Peyer's patch (tissue), 4 donors: ENCODE data around the gene RTP5. TPM values are rescaled to one million over a fixed set of nuclear protein-coding genes. Genes with fewer than 3 reads are reported as not detected.

Experiments used
- DNase-seq, 3 donors: peaks; one replicate each; pipeline ENCODE4 v3.0.0-alpha.2; 2017 to 2019
- H3K27ac ChIP-seq, 4 donors: fragments of 200-600 bp; sonication (generic); one replicate each; pipeline ENCODE4 v1.5.1; 2016 to 2019
- H3K27me3 ChIP-seq, 2 donors: fragments of 200-600 bp; sonication (generic); one replicate each; pipeline ENCODE4 v1.5.1; 2019
- H3K36me3 ChIP-seq, 3 donors: fragments of 200-600 bp; sonication (generic); one replicate each; pipeline ENCODE4 v1.5.1; 2016 to 2019
- H3K4me1 ChIP-seq, 4 donors: fragments of 200-600 bp; sonication (generic); one replicate each; pipeline ENCODE4 v1.5.1; 2016 to 2019
- H3K4me3 ChIP-seq, 4 donors: fragments of 200-600 bp; sonication (generic); 1 replicate in 3 of 4; 2 replicates in 1 of 4; pipeline ENCODE4 v1.5.1; 2016 to 2019; ENCODE audit warnings: mild to moderate bottlenecking in 1 of 4
- H3K9me3 ChIP-seq, 4 donors: fragments of 200-600 bp; sonication (generic); one replicate each; pipeline ENCODE4 v1.5.1; 2016 to 2019; ENCODE audit warnings: mild to moderate bottlenecking in 1 of 4
- CTCF ChIP-seq, 6 experiments: fragments of 450-650 bp in 4 of 6; fragments of 200-600 bp in 2 of 6; sonication (generic) in 1 of 6; IDR thresholded peaks; one replicate each; pipeline ENCODE4 v1.5.1; 2017 to 2019; ENCODE audit warnings: antibody characterized with exemption in 6 of 6, mild to moderate bottlenecking in 3 of 6, moderate library complexity in 1 of 6
- POLR2A ChIP-seq, 2 donors: fragments of 450-650 bp; IDR thresholded peaks; one replicate each; pipeline ENCODE4 v1.5.1; 2017; ENCODE audit warnings: antibody characterized with exemption in 2 of 2, mild to moderate bottlenecking in 2 of 2, moderate library complexity in 2 of 2
- total RNA-seq, 4 donors: library from RNA; depleted of rRNA; stranded (reverse); fragments of >200 nt; gene quantifications; one replicate each; pipeline ENCODE4 v1.1.0, GENCODE V29; 2016

RTP5 gene
- total RNA-seq, 4 donors from 2014 or later: 0.54 TPM; not detected in 3

- DNase-seq: no peak
- H3K27me3 ChIP-seq: no peaks in the 10 kb centered on the region
- H3K4me3 ChIP-seq: no peak overlapping the region
- peaks cover 0 to 11% (median 5%) of the 10 kb centered on the region in 4 donors for H3K4me1 ChIP-seq
- no peaks in the 10 kb centered on the region for H3K9me3 ChIP-seq
- TF ChIP-seq POLR2A (IDR thresholded peaks at IDR 0.05) (no peak), CTCF (IDR thresholded peaks at IDR 0.05) (no peak)
- H3K27ac ChIP-seq: no peak overlapping the region
- H3K36me3 ChIP-seq: no peaks in the 10 kb centered on the region
These were observed 7.1 kb downstream of the RTP5 start for GRCh38 chr2:241876528-241877196.

- Histone ChIP-seq H3K36me3 (no peaks in the 10 kb centered on the region), H3K27me3 (no peaks in the 10 kb centered on the region), H3K27ac (no peak overlapping the region), H3K4me3 (no peak overlapping the region), H3K4me1 (peaks cover 0 to 16% (median 9%) of the 10 kb centered on the region in 4 donors), H3K9me3 (no peaks in the 10 kb centered on the region)
- TF ChIP-seq POLR2A (IDR thresholded peaks at IDR 0.05) (no peak), CTCF (IDR thresholded peaks at IDR 0.05) (no peak)
- no peak for DNase-seq
These were observed 7.7 kb downstream of the RTP5 start for GRCh38 chr2:241877197-241877685.

- H3K36me3 ChIP-seq: no peaks in the 10 kb centered on the region
- TF ChIP-seq POLR2A (IDR thresholded peaks at IDR 0.05): no peak
- TF ChIP-seq CTCF (IDR thresholded peaks at IDR 0.05): peak; percentile 61 to 73 (median 62)
- no peaks in the 10 kb centered on the region for H3K27me3 ChIP-seq
- H3K4me1 ChIP-seq: peaks cover 0 to 19% (median 11%) of the 10 kb centered on the region in 4 donors
- H3K27ac ChIP-seq: no peak overlapping the region
- no peaks in the 10 kb centered on the region for H3K9me3 ChIP-seq
- no peak overlapping the region for H3K4me3 ChIP-seq
- DNase-seq: peak; percentile 67 to 85 (median 80)
These were observed 8.8 kb downstream of the RTP5 start for GRCh38 chr2:241877989-241878970.

- H3K4me1 ChIP-seq: peaks cover 0 to 19% (median 11%) of the 10 kb centered on the region in 4 donors
- TF ChIP-seq CTCF (IDR thresholded peaks at IDR 0.05): no peak
- TF ChIP-seq POLR2A (IDR thresholded peaks at IDR 0.05): no peak
- H3K27me3 ChIP-seq: no peaks in the 10 kb centered on the region
- H3K36me3 ChIP-seq: no peaks in the 10 kb centered on the region
- no peak overlapping the region for H3K27ac ChIP-seq
- H3K4me3 ChIP-seq: no peak overlapping the region
- no peak for DNase-seq
- H3K9me3 ChIP-seq: no peaks in the 10 kb centered on the region
These were observed 9.8 kb downstream of the RTP5 start for GRCh38 chr2:241879326-241879725.

- DNase-seq: no peak
- Histone ChIP-seq H3K27me3 (no peaks in the 10 kb centered on the region), H3K36me3 (no peaks in the 10 kb centered on the region), H3K9me3 (no peaks in the 10 kb centered on the region), H3K4me1 (peaks cover 0 to 19% (median 11%) of the 10 kb centered on the region in 4 donors), H3K4me3 (peak overlapping the region; percentile 60 to 71 (median 61)), H3K27ac (peak overlapping the region; percentile 79 to 96 (median 88))
- TF ChIP-seq CTCF (IDR thresholded peaks at IDR 0.05) (no peak), POLR2A (IDR thresholded peaks at IDR 0.05) (no peak)
These were observed 11.0 kb downstream of the RTP5 start for GRCh38 chr2:241880311-241881073.
